Effector CD8-positive, alpha-beta T cell (primary cell): Measurements from ENCODE around the gene XPO4.

ENCODE experiments used
- DNase-seq: peaks from one replicate; lab custom pipeline; 2025; lab: John Stamatoyannopoulos, UW

The XPO4 gene

GRCh38 chr13:20828539-20829364 lies 73.8 kb downstream of the XPO4 start:
- peak; percentile 2 for DNase-seq

DNA sequence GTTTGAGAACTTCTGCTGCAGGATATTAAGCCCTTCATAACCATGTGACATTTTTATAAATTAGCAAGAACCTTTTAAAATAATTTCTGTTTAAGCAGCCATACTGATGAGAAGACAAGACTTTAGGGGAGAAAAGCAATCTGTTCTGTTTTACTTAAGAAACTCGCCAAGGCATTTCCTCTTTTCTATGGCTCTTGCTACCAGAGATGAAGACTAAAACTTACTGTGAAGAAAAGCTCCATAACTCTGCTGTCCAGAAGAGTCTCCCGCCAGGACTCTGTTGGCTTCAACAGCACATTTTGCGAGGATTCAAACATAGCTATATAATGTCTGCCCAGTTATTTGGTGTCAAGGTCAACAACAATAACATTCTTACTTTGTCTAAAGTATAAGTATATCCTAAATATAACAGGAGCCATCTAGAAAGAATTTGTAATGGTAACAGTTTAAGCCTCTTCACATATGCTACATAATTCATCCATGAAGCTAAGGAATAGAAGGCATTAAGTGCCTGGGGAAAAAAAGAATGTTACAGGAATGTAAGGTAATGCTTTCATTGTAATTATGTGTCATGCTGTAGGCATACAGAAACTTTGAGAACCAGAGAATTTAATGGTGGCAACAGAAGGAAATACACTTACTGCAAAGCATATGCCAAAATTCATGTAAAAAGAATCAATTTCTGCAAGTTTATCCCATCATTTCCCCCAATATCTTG lies 75.5 kb downstream of the XPO4 start:
- DNase-seq = no peak

- no peak for DNase-seq
Observed at GRCh38 chr13:20826301-20826700, 76.2 kb downstream of the XPO4 start.

DNA sequence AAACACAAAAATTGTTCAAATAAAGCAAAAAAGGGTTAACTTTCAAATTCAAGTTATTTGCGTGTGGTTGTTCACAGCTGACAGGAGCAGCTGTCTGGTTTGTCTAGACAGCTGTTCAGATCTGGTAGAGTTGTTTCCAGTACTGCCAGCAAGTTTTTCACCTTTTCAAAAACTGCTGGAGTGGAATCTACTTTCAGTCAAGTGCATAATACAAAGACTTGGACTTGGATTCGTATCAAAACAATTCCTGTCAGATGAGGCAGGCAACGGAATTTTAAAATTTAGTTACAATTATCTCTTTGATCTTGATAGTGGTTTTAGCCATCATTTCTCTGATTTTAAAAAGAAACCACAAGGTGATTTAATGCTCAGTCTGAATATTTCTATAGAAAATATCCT lies 77.1 kb downstream of the XPO4 start:
- DNase-seq = no peak

GRCh38 chr13:20824762-20825476 lies 77.6 kb downstream of the XPO4 start:
- no peak for DNase-seq

GRCh38 chr13:20823071-20823470 lies 79.5 kb downstream of the XPO4 start:
- no peak for DNase-seq

DNA sequence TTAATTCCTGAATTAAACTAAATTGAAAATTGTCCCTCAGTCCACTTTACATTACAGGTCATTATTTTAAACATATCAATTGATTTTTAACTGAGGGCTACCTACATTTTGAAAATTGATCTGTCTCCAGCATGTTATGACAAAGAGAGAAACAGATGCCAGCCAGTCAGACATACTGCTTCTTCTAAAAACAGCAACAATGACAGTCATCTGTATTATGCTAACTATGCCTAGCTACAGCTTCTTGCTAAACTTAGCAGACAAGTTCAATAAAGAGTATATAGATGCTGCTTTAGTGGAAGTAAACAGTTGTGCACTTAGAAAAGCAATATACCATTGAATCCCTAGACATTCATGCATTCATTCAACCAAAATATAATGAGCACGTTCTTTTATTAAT lies 80.1 kb downstream of the XPO4 start:
- DNase-seq = no peak

DNA sequence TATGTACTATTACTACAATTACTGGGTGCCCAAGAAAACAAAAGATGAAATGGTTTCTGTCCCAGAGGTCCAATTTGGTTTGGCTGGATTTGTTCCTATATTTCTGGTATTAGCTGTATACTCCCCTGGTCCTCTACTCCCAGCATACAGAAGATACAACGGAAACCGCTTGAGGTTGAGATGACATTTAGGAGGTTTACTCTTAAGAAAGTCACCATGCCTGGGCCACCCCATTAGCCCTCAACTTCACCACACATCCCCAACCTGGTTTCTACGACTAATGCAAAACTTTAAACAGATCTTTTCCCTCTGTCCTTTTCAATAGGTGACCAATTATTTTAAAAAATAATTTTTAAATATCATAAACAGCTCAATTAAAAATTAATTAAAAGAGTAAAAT lies 82.8 kb downstream of the XPO4 start:
- DNase-seq = no peak

DNA sequence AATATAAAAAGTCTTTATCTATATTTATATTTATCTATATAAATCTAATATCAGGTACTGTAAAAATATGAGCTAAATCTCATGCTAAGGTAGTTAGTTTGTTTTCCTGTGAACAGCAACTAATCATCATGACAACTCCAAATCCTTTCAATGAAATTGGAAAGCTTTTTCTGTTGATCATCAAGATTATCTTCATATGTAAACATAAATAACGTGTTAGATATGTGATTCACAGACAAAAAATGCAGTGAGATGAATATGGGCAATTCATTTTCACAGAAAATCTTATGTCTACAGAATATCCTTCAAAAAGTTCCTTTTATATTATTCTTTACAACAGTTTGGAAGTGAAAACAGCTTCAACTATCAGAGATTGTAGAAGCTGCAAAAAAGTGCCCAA lies 87.1 kb downstream of the XPO4 start:
- DNase-seq = no peak

- no peak for DNase-seq
Observed at GRCh38 chr13:20814224-20814910, 88.2 kb downstream of the XPO4 start.

GRCh38 chr13:20812890-20813289 lies 89.7 kb downstream of the XPO4 start:
- no peak for DNase-seq

DNA sequence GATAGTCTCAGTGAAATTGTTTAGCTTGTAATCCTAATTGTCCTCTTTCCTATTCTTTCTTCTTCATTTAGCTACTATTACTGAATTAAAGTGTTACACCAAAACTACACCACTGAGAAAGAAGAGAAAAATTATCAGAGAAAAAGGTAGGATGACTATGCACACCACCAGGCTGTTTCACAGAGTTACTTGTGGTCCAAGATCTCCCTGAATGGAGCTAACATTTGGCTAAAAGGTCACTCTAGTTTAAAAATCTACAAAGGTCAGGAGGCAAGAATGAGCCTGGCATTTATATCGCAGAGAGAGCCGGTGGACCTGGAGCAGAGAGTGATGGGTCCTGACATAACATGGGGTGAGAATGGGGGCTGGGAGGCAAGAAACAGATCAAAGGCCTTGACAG lies 91.7 kb downstream of the XPO4 start:
- DNase-seq = no peak

GRCh38 chr13:20808874-20809273 lies 93.7 kb downstream of the XPO4 start:
- DNase-seq = no peak

DNA sequence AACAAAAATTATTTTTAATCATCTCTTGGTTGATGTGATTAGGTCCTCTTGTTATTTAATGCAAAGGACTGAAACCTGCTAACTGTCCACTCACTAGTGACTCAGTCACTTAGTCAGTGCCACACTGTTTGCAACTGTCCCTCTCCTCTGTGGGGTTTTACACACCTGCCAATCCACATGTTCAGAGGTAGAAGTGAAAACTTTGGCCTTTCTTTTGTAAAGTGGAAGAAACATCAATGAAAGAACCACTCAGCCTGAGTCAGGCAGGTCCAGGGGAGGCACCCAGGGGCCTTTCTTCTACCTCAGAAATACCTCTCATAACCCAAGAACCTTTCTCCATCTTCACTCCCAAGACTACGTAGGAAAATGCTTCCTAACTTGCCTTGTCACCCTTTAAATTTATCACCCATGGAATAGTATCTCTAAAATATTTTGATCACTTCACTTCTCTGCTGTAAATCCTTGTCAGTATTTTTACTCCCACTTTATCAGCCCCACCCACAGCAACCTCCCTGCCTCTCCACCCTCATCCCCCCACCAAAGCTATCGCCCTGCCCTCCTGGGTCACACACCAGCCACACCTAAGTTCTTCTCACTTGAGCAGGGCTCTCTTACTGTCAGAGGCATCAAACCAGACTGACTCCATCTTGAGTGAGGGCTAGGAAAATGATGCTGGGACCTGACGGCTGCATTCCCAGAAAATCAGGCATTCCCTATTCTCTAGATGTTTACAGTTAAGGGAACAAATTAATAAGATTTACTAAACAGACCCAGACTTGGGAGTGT lies 99.2 kb downstream of the XPO4 start:
- DNase-seq = no peak

GRCh38 chr13:20801707-20802106 lies 100.8 kb downstream of the XPO4 start:
- DNase-seq = no peak

GRCh38 chr13:20799726-20800416 lies 102.7 kb downstream of the XPO4 start:
- no peak for DNase-seq

DNA sequence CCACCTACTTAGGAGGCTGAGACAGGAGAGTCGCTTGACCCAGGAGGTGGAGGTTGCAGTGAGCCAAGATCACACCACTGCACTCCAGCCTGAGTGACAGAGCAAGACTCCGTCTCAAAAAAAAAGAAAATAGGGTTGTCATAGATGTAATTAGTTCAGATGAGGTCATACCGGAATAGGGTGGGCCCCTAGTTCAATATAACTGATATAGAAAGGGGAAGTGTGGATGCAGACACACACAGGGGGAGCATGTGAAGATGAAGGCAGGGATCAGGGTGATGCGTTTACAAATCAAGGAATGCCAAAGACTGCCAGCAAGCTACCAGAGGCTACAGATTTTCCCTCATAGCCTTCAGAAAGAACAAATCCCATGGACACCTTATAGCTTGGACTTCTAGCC lies 104.5 kb downstream of the XPO4 start:
- DNase-seq = no peak

DNA sequence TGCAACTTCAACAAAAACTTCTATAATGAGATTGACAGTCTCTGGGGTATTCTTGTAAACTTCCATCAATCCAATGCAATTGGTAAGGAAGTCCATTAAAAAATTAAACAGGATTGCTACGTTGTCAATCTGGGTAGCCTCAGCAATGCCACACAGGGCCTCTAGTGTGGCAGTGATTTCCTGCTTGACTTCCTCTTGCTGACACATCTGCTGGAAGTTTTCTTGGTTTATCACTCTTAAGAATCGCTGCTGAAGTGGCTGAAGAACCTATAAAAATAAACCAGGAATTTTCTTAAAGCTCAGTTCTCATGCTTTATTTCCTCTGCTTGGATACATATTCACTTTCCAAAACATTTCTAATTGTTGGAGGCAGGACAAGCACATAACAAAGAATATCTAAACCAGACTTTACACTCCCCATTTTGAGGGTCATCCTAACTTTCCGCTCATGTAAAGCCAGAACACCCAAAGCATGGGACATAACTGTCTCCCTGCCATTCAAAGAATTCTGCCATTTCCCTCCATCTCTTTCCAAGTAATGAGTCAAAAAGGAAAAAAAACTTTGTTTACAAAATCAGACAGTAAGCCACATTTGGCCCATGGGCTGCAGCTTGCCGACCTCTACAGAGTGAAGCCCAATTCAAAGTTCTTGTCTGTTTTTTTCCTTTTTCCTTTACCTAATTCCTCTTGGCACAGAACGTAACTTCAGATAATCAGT lies 105.6 kb downstream of the XPO4 start:
- DNase-seq = no peak

DNA sequence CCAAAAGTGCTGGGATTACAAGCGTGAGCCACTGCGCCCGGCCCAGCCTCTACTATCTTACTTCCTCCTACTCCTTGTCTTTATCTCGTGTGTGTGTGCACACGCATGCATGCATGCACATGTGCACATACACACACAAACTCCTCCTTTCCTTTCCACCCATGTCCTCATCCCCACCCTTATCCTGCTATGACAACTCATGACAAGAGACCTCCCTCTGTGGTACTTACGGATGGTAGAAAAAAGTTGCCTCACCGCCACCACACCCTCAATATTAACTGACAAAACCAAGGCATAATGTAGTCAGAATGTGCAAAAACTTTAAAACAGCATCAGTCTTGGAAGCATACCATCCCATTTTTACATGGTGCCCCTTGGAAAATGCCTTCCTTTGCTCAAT lies 112.9 kb downstream of the XPO4 start:
- no peak for DNase-seq

- DNase-seq = no peak
Observed at GRCh38 chr13:20788312-20788711, 114.2 kb downstream of the XPO4 start.
